Dendritic cell treated with granulocyte-macrophage colony-stimulating factor and Interleukin-4, amounts not matched to agents 40 ng/mL and 50 ng/mL, for 4 days (primary cell): ENCODE results near the gene CAPZB.

Experiments used
- H3K27ac Mint-ChIP-seq: one replicate; pipeline ENCODE4 v1.8.0; 2022; ENCODE audit warnings: mild to moderate bottlenecking, mixed read lengths
- H3K27me3 Mint-ChIP-seq: one replicate; pipeline ENCODE4 v1.8.0; 2022; ENCODE audit warnings: mild to moderate bottlenecking, mixed read lengths
- H3K36me3 Mint-ChIP-seq: one replicate; pipeline ENCODE4 v1.8.0; 2022; ENCODE audit warnings: low read depth, mixed read lengths
- H3K4me1 Mint-ChIP-seq: one replicate; pipeline ENCODE4 v1.8.0; 2022; ENCODE audit warnings: low read depth, mixed read lengths
- H3K4me3 Mint-ChIP-seq: one replicate; pipeline ENCODE4 v1.8.0; 2022; ENCODE audit warnings: mild to moderate bottlenecking, moderate library complexity, mixed read lengths
- H3K9me3 Mint-ChIP-seq: one replicate; pipeline ENCODE4 v1.8.0; 2022; ENCODE audit warnings: mixed read lengths
- intact Hi-C: fragments of 100-400 bp; cut with micrococcal nuclease; formaldehyde crosslinking; loops from one replicate; pipeline ENCODE4 v1.15.0; 2022

The CAPZB gene

DNA sequence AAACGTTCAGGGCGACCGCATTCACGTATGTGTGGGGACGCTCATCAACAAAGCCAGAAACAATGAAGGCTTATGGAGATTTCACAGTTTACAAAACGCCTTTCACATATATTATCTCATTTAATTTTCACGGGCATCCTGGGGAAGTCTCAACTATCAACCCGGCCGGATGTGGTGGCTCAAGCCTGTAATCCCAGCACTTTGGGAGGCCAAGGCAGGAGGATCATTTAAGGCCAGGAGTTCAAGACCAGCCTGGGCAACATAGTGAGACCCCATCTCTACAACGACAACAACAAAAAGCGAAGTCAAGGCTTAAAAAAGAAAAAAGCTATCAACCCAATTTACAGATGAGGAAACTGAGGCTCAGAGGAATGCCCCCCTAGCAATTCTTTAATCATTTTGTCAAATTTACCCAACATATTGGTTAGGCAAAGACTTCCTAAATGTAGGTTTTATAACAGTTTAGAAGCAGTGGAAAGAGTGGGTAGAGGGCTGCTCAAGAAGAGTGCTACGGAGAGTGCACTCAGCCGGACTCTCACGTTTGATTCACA is 144.9 kb downstream of the CAPZB start:
- no peak overlapping the region for H3K4me3 Mint-ChIP-seq
- peaks cover 23% of the 10 kb centered on the region for H3K4me1 Mint-ChIP-seq
- H3K27me3 Mint-ChIP-seq, result no peaks in the 10 kb centered on the region
- no peak overlapping the region for H3K27ac Mint-ChIP-seq
- intact Hi-C loops, result no loop called here
- H3K36me3 Mint-ChIP-seq, result peaks cover 95% of the 10 kb centered on the region
- H3K9me3 Mint-ChIP-seq, result no peaks in the 10 kb centered on the region

DNA sequence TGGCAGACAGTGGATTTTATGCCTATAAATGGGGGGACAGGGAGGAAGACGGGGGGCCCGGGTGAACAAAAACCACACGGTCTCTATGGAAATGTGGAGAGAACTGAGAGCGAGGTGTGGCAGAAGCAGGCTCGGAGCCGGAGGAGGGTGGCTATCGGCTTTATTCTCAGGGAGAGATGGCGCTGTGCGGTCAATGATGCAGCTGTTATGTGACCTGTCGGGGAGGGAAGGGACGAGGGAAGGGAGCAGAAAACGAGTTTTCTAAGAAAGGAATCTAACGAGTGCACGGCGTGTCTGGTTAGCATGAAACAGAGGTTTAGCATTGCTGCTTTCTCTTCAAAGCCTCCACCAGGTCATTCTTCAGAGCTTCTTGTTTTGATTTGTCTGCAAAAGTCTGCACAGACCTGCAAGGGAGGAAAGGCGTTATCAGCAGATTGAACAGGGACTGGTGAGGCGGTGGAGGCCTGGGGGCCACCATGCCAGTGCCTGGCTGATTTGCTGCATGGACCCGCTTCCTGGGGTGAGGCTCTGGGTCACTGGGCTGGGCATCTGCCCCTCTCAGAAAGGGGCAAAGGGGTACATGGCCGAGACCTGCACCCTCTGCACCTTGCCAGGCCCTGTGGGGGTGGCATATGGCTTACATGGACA is 146.0 kb downstream of the CAPZB start:
- peaks cover 84% of the 10 kb centered on the region for H3K36me3 Mint-ChIP-seq
- H3K4me1 Mint-ChIP-seq, result peaks cover 12% of the 10 kb centered on the region
- intact Hi-C loops, result no loop called here
- no peaks in the 10 kb centered on the region for H3K27me3 Mint-ChIP-seq
- H3K4me3 Mint-ChIP-seq, result no peak overlapping the region
- no peak overlapping the region for H3K27ac Mint-ChIP-seq
- no peaks in the 10 kb centered on the region for H3K9me3 Mint-ChIP-seq

DNA sequence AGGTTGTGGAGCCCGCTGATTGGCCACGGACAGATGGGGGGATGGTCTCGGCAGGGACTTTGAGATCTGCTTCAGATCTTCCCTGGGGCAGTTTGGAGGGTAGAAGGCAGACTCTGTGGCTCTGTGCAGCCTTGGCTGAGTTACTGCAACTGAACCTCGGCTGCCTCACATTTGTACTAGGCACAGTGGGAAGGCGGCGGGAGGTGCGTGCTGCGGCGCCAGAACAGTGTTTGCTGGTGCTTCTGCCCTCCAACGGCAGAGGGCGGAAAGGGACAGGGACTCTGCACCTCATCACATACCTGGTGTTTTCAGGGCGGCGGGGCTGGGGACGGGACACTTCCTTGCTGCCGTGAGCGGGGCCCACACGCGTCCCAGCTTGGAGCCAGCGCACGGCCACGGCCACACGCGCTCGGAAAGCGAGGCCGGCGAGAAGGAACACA is 147.0 kb downstream of the CAPZB start:
- intact Hi-C loops, result no loop called here
- H3K27ac Mint-ChIP-seq, result no peak overlapping the region
- H3K4me1 Mint-ChIP-seq, result peaks cover 12% of the 10 kb centered on the region
- H3K36me3 Mint-ChIP-seq, result peaks cover 80% of the 10 kb centered on the region
- H3K9me3 Mint-ChIP-seq, result no peaks in the 10 kb centered on the region
- H3K27me3 Mint-ChIP-seq, result no peaks in the 10 kb centered on the region
- H3K4me3 Mint-ChIP-seq, result no peak overlapping the region

DNA sequence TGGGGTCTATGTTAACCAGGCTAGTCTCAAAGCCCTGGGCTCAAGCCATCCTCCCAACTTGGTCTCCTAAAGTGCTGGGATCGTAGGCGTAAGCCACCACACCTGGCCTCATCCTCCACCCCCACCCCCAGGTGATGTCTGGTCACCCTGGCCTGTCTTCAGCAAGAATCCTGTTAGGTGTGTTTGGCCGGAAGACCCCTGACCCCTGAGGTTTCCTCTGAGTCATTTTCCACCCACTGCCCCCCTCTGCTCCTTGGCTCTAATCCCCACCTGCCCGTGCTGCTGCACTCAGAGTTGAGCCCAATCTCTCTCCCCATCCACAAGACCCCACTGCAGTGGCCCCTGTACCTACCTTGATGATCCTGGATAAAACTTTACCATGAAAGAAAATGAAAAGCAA is 148.1 kb downstream of the CAPZB start:
- Mint-ChIP-seq H3K27me3 (no peaks in the 10 kb centered on the region), H3K36me3 (peaks cover 80% of the 10 kb centered on the region), H3K9me3 (no peaks in the 10 kb centered on the region), H3K4me1 (peaks cover 12% of the 10 kb centered on the region), H3K27ac (peak overlapping the region; percentile 11), H3K4me3 (no peak overlapping the region)
- intact Hi-C loops, result no loop called here

DNA sequence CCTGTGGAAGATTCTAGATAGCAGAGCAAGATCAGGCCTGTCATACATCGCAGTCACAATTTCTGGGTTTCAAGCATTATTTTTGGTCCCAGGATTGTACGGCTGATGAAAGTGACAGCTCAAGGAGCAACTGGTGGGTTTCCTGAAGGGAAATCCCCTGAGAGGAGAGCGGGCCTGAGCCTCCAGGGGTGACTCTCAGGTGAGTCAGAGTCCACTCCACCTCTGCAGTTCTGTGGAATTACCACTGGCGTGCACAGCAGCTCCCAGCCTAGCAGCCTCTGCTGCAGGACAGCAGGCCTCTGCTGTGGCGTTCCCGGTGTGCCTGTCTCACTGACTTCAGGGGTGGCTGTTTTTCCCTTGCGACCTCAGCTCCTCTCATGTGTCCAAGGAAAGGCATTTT is 148.8 kb downstream of the CAPZB start:
- no peak overlapping the region for H3K4me3 Mint-ChIP-seq
- no peak overlapping the region for H3K27ac Mint-ChIP-seq
- no peaks in the 10 kb centered on the region for H3K27me3 Mint-ChIP-seq
- peaks cover 80% of the 10 kb centered on the region for H3K36me3 Mint-ChIP-seq
- H3K9me3 Mint-ChIP-seq, result no peaks in the 10 kb centered on the region
- intact Hi-C loops, result no loop called here
- H3K4me1 Mint-ChIP-seq, result peaks cover 6% of the 10 kb centered on the region

DNA sequence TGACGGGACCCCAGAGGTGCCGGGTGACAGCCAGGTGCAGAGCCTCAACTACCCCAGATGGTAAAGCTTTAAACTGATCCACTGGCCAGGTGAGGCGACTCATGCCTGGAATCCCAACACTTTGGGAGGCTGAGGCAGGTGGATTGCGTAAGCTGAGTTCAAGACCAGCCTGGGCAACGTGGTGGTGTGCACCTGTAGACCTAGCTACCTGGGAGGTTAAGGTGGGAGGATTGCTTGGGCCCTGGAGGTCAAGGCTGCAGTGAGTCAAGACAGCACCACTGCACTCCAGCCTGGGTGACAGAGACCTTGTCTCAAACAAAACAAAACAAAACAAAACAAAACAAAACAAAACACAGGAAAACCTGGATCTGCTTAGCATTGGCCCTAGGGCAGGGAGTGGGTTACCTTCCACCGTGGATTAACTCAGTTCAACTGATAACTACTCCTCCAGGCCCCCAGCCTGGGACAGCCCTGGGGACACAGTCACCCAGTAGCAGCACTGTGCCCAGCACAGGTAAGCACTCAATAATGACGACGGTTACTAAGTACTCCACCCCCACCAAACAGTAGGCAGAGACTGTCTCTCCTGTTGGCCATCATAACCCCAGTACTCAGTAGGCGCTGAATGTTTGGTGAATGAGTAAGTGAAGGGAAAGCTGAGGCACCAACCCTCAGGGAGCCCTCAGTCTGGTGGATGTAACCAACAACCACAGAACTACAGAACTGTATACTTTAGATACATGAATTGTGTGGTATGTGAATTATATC is 151.6 kb downstream of the CAPZB start:
- no peak overlapping the region for H3K27ac Mint-ChIP-seq
- H3K9me3 Mint-ChIP-seq, result no peaks in the 10 kb centered on the region
- H3K36me3 Mint-ChIP-seq, result peaks cover 80% of the 10 kb centered on the region
- no peaks in the 10 kb centered on the region for H3K4me1 Mint-ChIP-seq
- no peaks in the 10 kb centered on the region for H3K27me3 Mint-ChIP-seq
- intact Hi-C loops, result no loop called here
- H3K4me3 Mint-ChIP-seq, result no peak overlapping the region

DNA sequence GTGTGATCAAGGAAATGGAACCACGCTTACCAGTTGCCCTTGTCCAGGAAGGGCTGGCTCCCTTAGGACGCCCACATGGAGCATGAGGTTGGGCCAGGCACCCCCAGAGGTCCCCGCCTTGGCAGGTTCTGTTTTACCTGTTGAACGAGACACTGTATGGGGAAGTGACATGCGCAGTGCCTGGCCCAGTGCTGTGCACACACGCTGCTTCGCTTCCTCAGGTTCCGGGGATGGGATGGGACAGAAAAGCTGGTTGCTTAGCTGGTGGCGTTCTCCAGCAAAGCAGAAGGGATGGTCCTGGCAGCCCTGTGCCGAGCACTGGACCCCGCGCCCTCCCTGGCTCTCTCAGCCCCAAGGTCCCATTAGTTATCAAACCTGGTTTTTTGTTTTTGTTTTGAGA is 152.5 kb downstream of the CAPZB start:
- Mint-ChIP-seq H3K36me3 (peaks cover 80% of the 10 kb centered on the region), H3K9me3 (no peaks in the 10 kb centered on the region), H3K4me3 (no peak overlapping the region), H3K27me3 (no peaks in the 10 kb centered on the region), H3K4me1 (no peaks in the 10 kb centered on the region), H3K27ac (no peak overlapping the region)
- intact Hi-C loops, result no loop called here

DNA sequence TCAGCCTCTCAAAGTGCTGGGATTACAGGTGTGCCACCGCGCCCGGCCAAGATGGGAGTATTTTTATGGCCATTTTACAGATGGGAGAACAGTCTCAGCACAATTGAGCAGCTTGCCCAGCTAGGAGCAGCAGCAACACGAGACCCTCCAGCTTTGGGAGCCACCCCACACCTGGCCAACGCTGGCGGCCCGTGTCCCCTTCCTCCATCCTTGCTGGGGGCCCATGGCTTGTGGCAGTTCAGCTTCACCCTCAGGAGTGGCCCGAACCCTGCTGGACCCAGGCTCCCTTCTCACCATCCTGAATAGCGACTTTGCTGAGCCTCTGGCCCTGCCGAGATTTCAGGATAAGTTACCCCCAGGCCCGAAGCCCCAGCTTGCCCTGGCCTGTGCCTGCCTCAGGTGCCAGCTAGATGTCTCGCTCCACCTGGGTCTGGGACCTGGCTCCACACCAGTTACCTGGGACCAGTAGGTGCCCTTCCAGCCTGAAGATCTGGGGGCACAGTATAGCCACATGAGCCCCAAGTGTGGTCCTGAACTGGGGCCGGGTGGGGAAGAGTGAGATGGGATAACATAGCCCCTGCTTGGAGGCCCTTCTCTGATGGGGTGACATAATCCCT is 154.0 kb downstream of the CAPZB start:
- H3K4me1 Mint-ChIP-seq, result no peaks in the 10 kb centered on the region
- H3K4me3 Mint-ChIP-seq, result no peak overlapping the region
- peaks cover 80% of the 10 kb centered on the region for H3K36me3 Mint-ChIP-seq
- H3K27me3 Mint-ChIP-seq, result no peaks in the 10 kb centered on the region
- intact Hi-C loops, result no loop called here
- no peaks in the 10 kb centered on the region for H3K9me3 Mint-ChIP-seq
- H3K27ac Mint-ChIP-seq, result no peak overlapping the region

DNA sequence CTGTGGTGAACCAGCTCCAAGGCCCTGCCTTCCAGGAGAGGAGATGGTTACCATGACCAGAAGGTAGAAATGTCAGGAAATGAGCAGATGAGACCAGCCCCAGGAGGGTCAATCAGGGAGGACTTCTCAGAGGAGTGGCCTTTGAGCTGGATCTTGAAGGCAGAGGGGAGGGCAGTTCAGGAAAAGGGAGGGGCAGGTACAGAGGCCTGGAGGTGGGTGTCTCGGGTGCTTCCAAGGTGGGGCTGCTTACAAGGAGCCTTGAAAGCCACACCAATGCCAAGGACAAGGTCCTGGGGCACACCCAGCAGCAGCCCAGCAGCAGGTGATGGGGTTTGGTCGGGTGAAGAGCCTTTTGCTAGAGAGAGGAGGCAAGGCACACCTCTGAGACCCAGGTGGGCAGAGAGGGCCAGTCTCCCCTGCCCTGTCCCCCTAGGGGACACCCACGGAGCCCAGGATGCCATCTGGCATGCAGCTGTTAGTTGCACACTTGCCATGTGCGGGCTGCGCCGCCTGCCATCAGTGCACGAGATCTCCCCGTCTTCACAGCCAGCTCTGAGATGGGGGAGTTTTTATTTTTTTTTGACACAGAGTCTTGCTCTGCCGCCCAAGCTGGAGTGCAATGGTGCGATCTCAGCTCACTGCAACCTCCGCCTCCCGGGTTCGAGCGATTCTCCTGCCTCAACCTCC is 154.7 kb downstream of the CAPZB start:
- no peak overlapping the region for H3K4me3 Mint-ChIP-seq
- H3K4me1 Mint-ChIP-seq, result no peaks in the 10 kb centered on the region
- no peaks in the 10 kb centered on the region for H3K9me3 Mint-ChIP-seq
- peak overlapping the region; percentile 20 for H3K27ac Mint-ChIP-seq
- intact Hi-C loops, result no loop called here
- peaks cover 84% of the 10 kb centered on the region for H3K36me3 Mint-ChIP-seq
- no peaks in the 10 kb centered on the region for H3K27me3 Mint-ChIP-seq

DNA sequence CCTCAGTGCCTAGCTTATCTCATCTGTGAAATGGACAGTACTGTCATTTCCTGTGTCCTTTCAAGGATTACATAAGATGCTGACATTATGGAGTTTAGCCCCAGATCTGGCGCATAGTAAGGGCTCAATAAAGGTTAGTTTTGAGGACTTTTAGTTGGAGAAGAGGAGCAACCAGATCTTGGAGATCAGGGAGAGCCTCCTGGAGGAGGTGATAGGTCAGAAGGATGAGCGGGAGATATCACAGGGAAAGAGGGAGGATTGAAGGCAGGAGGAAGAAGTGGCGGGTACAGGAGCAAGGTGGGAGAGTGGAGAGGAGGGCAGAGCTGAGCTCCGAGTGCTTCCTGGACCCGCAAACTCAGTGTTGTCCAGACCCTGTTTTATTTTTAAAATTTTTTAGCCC is 155.7 kb downstream of the CAPZB start:
- Mint-ChIP-seq H3K27ac (peak overlapping the region; percentile 1), H3K9me3 (no peaks in the 10 kb centered on the region), H3K36me3 (peaks cover 94% of the 10 kb centered on the region), H3K4me3 (no peak overlapping the region), H3K4me1 (peaks cover 5% of the 10 kb centered on the region), H3K27me3 (no peaks in the 10 kb centered on the region)
- intact Hi-C loops, result no loop called here

DNA sequence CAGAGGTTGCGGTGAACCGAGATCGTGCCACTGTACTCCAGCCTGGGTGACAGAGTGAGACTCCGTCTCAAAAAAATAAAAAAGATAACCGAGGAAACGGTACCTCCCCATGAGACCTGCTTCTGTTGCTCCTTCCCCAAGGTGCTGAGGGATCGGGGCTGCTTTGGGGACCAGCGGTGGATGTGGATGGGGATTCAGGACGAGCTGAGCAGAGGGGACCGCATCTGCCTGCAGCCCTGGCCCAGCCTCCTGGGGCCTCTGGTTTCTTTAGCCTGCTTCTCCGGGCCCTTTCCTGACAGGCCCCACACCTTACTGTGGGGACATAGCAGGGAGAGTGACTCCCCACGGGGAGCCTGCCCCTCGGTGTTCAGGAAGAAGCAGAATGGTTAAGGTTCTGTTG is 156.2 kb downstream of the CAPZB start:
- Mint-ChIP-seq H3K27ac (peak overlapping the region; percentile 1), H3K36me3 (peaks cover 98% of the 10 kb centered on the region)

DNA sequence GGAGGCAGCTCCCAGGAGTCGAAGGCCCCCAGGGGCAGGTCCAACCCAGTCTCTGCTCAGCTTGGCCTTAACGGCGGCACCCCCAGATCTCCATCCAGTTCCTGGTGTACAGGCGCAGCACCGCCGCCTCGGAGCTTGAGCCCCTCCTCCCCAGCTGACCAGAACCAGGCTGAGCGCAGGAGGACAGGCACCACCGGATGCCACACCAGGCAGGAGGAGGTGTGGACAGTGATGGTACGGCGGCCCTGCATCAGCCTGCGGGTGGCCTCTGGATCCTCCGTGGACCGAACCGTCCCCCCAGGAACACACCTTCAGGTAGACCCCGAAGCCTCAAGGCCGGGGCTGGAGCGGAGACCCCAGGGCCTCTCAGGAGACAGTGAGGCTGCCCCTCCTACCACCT is 156.9 kb downstream of the CAPZB start:
- Mint-ChIP-seq H3K9me3 (no peaks in the 10 kb centered on the region), H3K27me3 (no peaks in the 10 kb centered on the region), H3K36me3 (peaks cover 100% of the 10 kb centered on the region), H3K27ac (no peak overlapping the region), H3K4me1 (peaks cover 8% of the 10 kb centered on the region), H3K4me3 (no peak overlapping the region)
- intact Hi-C loops, result no loop called here

More for the DNA sequence above, 156.2 kb downstream of the CAPZB start:
- intact Hi-C loops, result no loop called here
- no peaks in the 10 kb centered on the region for H3K27me3 Mint-ChIP-seq
- no peaks in the 10 kb centered on the region for H3K9me3 Mint-ChIP-seq
- H3K4me3 Mint-ChIP-seq, result no peak overlapping the region
- H3K4me1 Mint-ChIP-seq, result peaks cover 7% of the 10 kb centered on the region

DNA sequence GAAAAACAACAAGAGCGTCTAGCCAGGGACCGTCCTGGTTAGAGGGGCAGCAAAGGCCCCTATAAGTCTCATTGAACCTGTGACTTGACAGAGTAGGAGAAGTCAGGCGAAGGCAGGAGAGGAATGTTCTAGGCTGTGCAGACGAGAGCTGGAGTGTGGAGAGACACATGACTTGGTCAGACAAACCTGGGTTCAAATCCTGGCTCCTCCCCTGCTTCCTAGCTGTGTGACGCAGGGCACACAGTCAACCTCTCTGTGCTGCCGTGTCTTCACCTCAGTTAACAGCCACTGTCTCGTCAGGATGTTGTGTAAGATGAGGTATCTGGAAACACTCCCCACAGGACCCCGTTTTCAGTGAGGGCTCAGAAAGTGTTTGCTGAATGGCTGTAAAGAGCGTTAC is 157.6 kb downstream of the CAPZB start:
- Mint-ChIP-seq H3K27me3 (no peaks in the 10 kb centered on the region), H3K4me1 (peaks cover 16% of the 10 kb centered on the region), H3K36me3 (peaks cover 100% of the 10 kb centered on the region), H3K9me3 (no peaks in the 10 kb centered on the region), H3K4me3 (no peak overlapping the region), H3K27ac (no peak overlapping the region)
- intact Hi-C loops, result no loop called here

DNA sequence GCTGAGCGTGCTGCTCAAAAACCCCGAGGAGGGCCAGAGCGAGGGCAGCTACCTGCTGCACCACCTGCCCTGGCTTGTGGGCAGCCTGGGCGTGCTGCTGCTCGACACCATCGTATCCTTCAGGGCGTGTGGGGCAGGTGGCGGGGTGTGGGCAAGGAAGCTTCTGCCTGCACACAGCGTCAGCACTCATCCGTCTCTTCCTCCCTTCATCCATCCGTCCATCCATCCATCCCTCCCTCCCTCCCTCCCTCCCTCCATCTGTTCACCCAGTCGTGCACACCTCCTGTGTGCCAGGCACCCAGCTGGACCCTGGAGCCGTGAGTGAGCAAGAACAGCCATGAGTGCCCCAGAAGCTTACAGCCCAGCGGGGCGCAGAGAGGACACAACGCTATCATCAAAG is 158.0 kb downstream of the CAPZB start:
- H3K4me1 Mint-ChIP-seq, result peaks cover 20% of the 10 kb centered on the region
- H3K4me3 Mint-ChIP-seq, result no peak overlapping the region
- H3K27ac Mint-ChIP-seq, result no peak overlapping the region
- intact Hi-C loops, result no loop called here
- H3K27me3 Mint-ChIP-seq, result no peaks in the 10 kb centered on the region
- H3K36me3 Mint-ChIP-seq, result peaks cover 100% of the 10 kb centered on the region
- H3K9me3 Mint-ChIP-seq, result no peaks in the 10 kb centered on the region
